CD14-positive monocyte (primary cell): ENCODE measurements around the gene TPD52L1. TPM values are rescaled to one million over a fixed set of nuclear protein-coding genes. Genes with fewer than 3 reads are reported as not detected.

Experiments used
- DNase-seq, 3 donors: peaks; one replicate each; pipeline ENCODE4 v3.0.0-alpha.2; 2011 to 2022
- H2AFZ ChIP-seq: 2 replicates; pipeline ENCODE4 v1.6.0; 2012; ENCODE audit warnings: mild to moderate bottlenecking, low read depth, low read length, inconsistent platforms; ENCODE audit not compliant: insufficient read depth, poor library complexity, severe bottlenecking
- H3K27ac ChIP-seq, 2 donors: 1 replicate in 1 of 2; 2 replicates in 1 of 2; pipeline ENCODE4 v1.5.1; 2012 to 2013; ENCODE audit warnings: low read length in 2 of 2, control low read depth in 1 of 2, inconsistent platforms in 1 of 2, low read depth in 1 of 2, mild to moderate bottlenecking in 1 of 2
- H3K27me3 ChIP-seq, 2 donors: one replicate each; pipeline versions ENCODE4 v1.6.0 to v1.6.1; 2011 to 2013; ENCODE audit warnings: low read length in 2 of 2; ENCODE audit not compliant: control insufficient read depth in 2 of 2, insufficient read depth in 2 of 2
- H3K36me3 ChIP-seq, 2 donors: replicated peaks in 1 of 2; 1 replicate in 1 of 2; 2 replicates in 1 of 2; pipeline versions ENCODE4 v1.5.1 to v1.6.1; 2012 to 2013; ENCODE audit warnings: low read length in 2 of 2, control low read depth in 1 of 2, inconsistent platforms in 1 of 2, mild to moderate bottlenecking in 1 of 2; ENCODE audit not compliant: insufficient read depth in 2 of 2, control insufficient read depth in 1 of 2
- H3K4me1 ChIP-seq, 2 donors: 1 replicate in 1 of 2; 2 replicates in 1 of 2; pipeline versions ENCODE4 v1.5.1 to v1.6.1; 2012 to 2013; ENCODE audit warnings: low read length in 2 of 2, control low read depth in 1 of 2, inconsistent platforms in 1 of 2, mild to moderate bottlenecking in 1 of 2, moderate library complexity in 1 of 2; ENCODE audit not compliant: insufficient read depth in 2 of 2, control insufficient read depth in 1 of 2
- H3K4me2 ChIP-seq: replicated peaks from 2 replicates; pipeline ENCODE3; 2012; ENCODE audit warnings: low read length, moderate library complexity, mild to moderate bottlenecking; ENCODE audit not compliant: poor library complexity, severe bottlenecking; ENCODE audit errors: extremely low read depth
- H3K4me3 ChIP-seq, 3 experiments: fragments of 200-600 bp in 1 of 3; sonication (generic) in 1 of 3; replicated peaks in 1 of 3; 1 replicate in 2 of 3; 2 replicates in 1 of 3; pipeline ENCODE4 v1.5.1; 2011 to 2013; ENCODE audit warnings: low read length in 3 of 3, mild to moderate bottlenecking in 3 of 3, control low read depth in 2 of 3, low read depth in 2 of 3, inconsistent platforms in 1 of 3, moderate library complexity in 1 of 3
- H3K79me2 ChIP-seq: 2 replicates; pipeline ENCODE4 v1.6.0; 2012; ENCODE audit warnings: mild to moderate bottlenecking, control low read depth, inconsistent platforms, low read length, moderate library complexity; ENCODE audit not compliant: insufficient read depth
- H3K9ac ChIP-seq: 2 replicates; pipeline ENCODE4 v1.6.0; 2017; ENCODE audit warnings: low read length, mild to moderate bottlenecking; ENCODE audit not compliant: insufficient read depth, poor library complexity, severe bottlenecking
- H3K9me3 ChIP-seq, 2 donors: replicated peaks in 1 of 2; 1 replicate in 1 of 2; 2 replicates in 1 of 2; pipeline versions ENCODE4 v1.5.1 to v1.6.1; 2012 to 2013; ENCODE audit warnings: low read length in 2 of 2, control low read depth in 1 of 2; ENCODE audit not compliant: control insufficient read depth in 1 of 2, insufficient read depth in 1 of 2
- H4K20me1 ChIP-seq: 2 replicates; pipeline ENCODE4 v1.6.0; 2012; ENCODE audit warnings: mild to moderate bottlenecking, low read length, control low read depth, moderate library complexity; ENCODE audit not compliant: insufficient read depth
- H3K27ac Mint-ChIP-seq, 7 donors: one replicate each; pipeline ENCODE4 v1.8.0; 2020; ENCODE audit warnings: mild to moderate bottlenecking in 7 of 7, mixed read lengths in 7 of 7, moderate library complexity in 6 of 7, inconsistent platforms in 2 of 7
- H3K27me3 Mint-ChIP-seq, 3 donors: one replicate each; pipeline ENCODE4 v1.8.0; 2021 to 2022; ENCODE audit warnings: low read depth in 3 of 3, mild to moderate bottlenecking in 3 of 3, mixed read lengths in 3 of 3, moderate library complexity in 3 of 3, inconsistent platforms in 1 of 3
- H3K36me3 Mint-ChIP-seq, 2 donors: one replicate each; pipeline ENCODE4 v1.8.0; 2020; ENCODE audit warnings: mixed read lengths in 2 of 2, inconsistent platforms in 1 of 2, mild to moderate bottlenecking in 1 of 2
- H3K4me1 Mint-ChIP-seq: one replicate; pipeline ENCODE4 v1.8.0; 2020; ENCODE audit warnings: mild to moderate bottlenecking, mixed read lengths
- H3K4me3 Mint-ChIP-seq, 2 donors: one replicate each; pipeline ENCODE4 v1.8.0; 2020; ENCODE audit warnings: mild to moderate bottlenecking in 2 of 2, mixed read lengths in 2 of 2, moderate library complexity in 1 of 2
- H3K9me3 Mint-ChIP-seq, 7 donors: one replicate each; pipeline ENCODE4 v1.8.0; 2020 to 2022; ENCODE audit warnings: mixed read lengths in 7 of 7, mild to moderate bottlenecking in 6 of 7, moderate library complexity in 6 of 7, inconsistent platforms in 2 of 7
- WGBS: methylation state at CpG from one replicate; pipeline ENCODE4 v1.1.5; 2013; ENCODE audit warnings: missing lambda C conversion rate; ENCODE audit not compliant: insufficient coverage; 5-methylcytosine and 5-hydroxymethylcytosine counted together
- intact Hi-C, 2 donors: fragments of 100-400 bp; cut with micrococcal nuclease; formaldehyde crosslinking; loops; one replicate each; pipeline versions ENCODE4 v1.15.0 to v1.15.1; 2023
- polyA plus RNA-seq, 3 donors: library from polyadenylated mRNA; depleted of rRNA in 1 of 3; unstranded in 2 of 3; stranded (reverse) in 1 of 3; fragments of 300-500 nt in 2 of 3; fragments of >200 nt in 1 of 3; fragmentation: Illumina TruSeq in 2 of 3; gene quantifications; 1 replicate in 2 of 3; 2 replicates in 1 of 3; pipeline ENCODE4 v1.2.3, GENCODE V29; 2012 to 2021
- TF ChIP-seq, protein P1 (sequence below): fragments of 200-600 bp; IDR thresholded peaks from one replicate; pipeline ENCODE4 v1.8.0; 2022; ENCODE audit warnings: antibody characterized with exemption, mild to moderate bottlenecking

TPD52L1 gene
- polyA plus RNA-seq, 3 donors, result not detected

DNA sequence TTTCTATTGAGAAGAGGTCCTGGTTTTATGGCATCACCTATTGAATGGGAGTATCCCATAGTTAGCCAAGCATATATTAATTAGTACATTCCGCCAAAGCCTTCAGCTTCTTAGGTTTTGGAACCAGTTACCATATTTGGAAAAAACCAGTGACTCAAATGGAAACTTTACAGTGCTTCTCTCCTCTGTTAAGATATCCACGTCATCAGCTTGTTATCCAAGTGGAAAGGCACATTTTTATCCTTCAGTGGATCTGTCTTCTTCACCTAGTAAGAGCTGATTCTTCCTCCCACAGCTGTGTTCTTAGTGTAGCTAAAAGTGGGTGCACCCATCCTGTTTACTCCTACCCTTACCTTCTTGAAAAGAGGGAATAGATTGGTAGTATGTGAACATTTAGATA lies 34.5 kb downstream of the TPD52L1 start:
- Histone ChIP-seq H3K36me3 (no peaks in the 10 kb centered on the region), H3K27me3 (no peaks in the 10 kb centered on the region), H3K79me2 (no peaks in the 10 kb centered on the region), H3K4me1 (no peaks in the 10 kb centered on the region), H2AFZ (no peak overlapping the region), H3K4me2 (no peak overlapping the region), H3K27ac (no peak overlapping the region), H3K4me3 (no peak overlapping the region), H3K9me3 (no peaks in the 10 kb centered on the region), H3K9ac (no peak overlapping the region), H4K20me1 (no peaks in the 10 kb centered on the region)
- WGBS, result 60% methylated on average over 1 of the region's 2 CpGs
- H3K27ac Mint-ChIP-seq, result no peak overlapping the region
- TF ChIP-seq, protein P1, sequence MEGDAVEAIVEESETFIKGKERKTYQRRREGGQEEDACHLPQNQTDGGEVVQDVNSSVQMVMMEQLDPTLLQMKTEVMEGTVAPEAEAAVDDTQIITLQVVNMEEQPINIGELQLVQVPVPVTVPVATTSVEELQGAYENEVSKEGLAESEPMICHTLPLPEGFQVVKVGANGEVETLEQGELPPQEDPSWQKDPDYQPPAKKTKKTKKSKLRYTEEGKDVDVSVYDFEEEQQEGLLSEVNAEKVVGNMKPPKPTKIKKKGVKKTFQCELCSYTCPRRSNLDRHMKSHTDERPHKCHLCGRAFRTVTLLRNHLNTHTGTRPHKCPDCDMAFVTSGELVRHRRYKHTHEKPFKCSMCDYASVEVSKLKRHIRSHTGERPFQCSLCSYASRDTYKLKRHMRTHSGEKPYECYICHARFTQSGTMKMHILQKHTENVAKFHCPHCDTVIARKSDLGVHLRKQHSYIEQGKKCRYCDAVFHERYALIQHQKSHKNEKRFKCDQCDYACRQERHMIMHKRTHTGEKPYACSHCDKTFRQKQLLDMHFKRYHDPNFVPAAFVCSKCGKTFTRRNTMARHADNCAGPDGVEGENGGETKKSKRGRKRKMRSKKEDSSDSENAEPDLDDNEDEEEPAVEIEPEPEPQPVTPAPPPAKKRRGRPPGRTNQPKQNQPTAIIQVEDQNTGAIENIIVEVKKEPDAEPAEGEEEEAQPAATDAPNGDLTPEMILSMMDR, result no peak
- intact Hi-C loops, result no loop called here
- H3K4me1 Mint-ChIP-seq, result no peaks in the 10 kb centered on the region
- peaks cover under 1 to 1% (median 1%) of the 10 kb centered on the region in 3 donors for H3K27me3 Mint-ChIP-seq
- H3K36me3 Mint-ChIP-seq, result no peaks in the 10 kb centered on the region
- H3K4me3 Mint-ChIP-seq, result no peak overlapping the region
- no peak for DNase-seq
- H3K9me3 Mint-ChIP-seq, result no peaks in the 10 kb centered on the region

- H3K4me1 Mint-ChIP-seq, result no peaks in the 10 kb centered on the region
- no peaks in the 10 kb centered on the region for H3K9me3 ChIP-seq
- H3K27ac Mint-ChIP-seq, result no peak overlapping the region
- H3K4me1 ChIP-seq, result no peaks in the 10 kb centered on the region
- H3K27me3 ChIP-seq, result no peaks in the 10 kb centered on the region
- H3K79me2 ChIP-seq, result no peaks in the 10 kb centered on the region
- no peak overlapping the region for H3K4me3 Mint-ChIP-seq
- intact Hi-C loops, result no loop called here
- no peak for DNase-seq
- H3K9ac ChIP-seq, result no peak overlapping the region
- no peaks in the 10 kb centered on the region for H3K27me3 Mint-ChIP-seq
- no peak overlapping the region for H3K27ac ChIP-seq
- no peaks in the 10 kb centered on the region for H3K9me3 Mint-ChIP-seq
- no peaks in the 10 kb centered on the region for H3K36me3 ChIP-seq
- H4K20me1 ChIP-seq, result no peaks in the 10 kb centered on the region
- H3K4me2 ChIP-seq, result no peak overlapping the region
- H3K36me3 Mint-ChIP-seq, result no peaks in the 10 kb centered on the region
- TF ChIP-seq, protein P1, result no peak
- WGBS, result no CpG with 5 or more reads among the region's 1 CpG
- no peak overlapping the region for H2AFZ ChIP-seq
- H3K4me3 ChIP-seq, result no peak overlapping the region
These were observed 35.1 kb downstream of the TPD52L1 start for GRCh38 chr6:125188594-125189203.
